Tibial artery (tissue), 4 donors: ENCODE measurements around the gene COG1.
A peak's percentile ranks its signal among the peaks of the same experiment; 100 is the strongest.

Experiments used
- DNase-seq, 2 donors: peaks; one replicate each; pipeline ENCODE4 v3.0.0-alpha.2; 2019
- H3K27ac ChIP-seq, 2 donors: fragments of 200-600 bp; sonication (generic) in 1 of 2; 1 replicate in 1 of 2; 2 replicates in 1 of 2; pipeline ENCODE4 v1.5.1; 2018 to 2019; ENCODE audit warnings: mild to moderate bottlenecking in 1 of 2
- H3K27me3 ChIP-seq, 2 donors: fragments of 200-600 bp; sonication (generic) in 1 of 2; one replicate each; pipeline versions ENCODE4 v1.5.1 to v1.6.0; 2016 to 2019
- H3K36me3 ChIP-seq, 3 donors: fragments of 200-600 bp; sonication (generic) in 2 of 3; one replicate each; pipeline ENCODE4 v1.5.1; 2016 to 2019; ENCODE audit warnings: mild to moderate bottlenecking in 2 of 3
- H3K4me1 ChIP-seq, 4 donors: fragments of 200-600 bp; sonication (generic) in 2 of 4; 1 replicate in 3 of 4; 2 replicates in 1 of 4; pipeline ENCODE4 v1.5.1; 2016 to 2019
- H3K4me3 ChIP-seq, 2 donors: fragments of 200-600 bp; sonication (generic) in 1 of 2; 1 replicate in 1 of 2; 2 replicates in 1 of 2; pipeline ENCODE4 v1.5.1; 2018 to 2019; ENCODE audit warnings: mild to moderate bottlenecking in 2 of 2
- H3K9me3 ChIP-seq, 3 donors: fragments of 200-600 bp; sonication (generic) in 1 of 3; one replicate each; pipeline ENCODE4 v1.5.1; 2016 to 2019
- CTCF ChIP-seq, 2 experiments: fragments of 200-600 bp in 1 of 2; fragments of 450-650 bp in 1 of 2; IDR thresholded peaks; one replicate each; pipeline ENCODE4 v1.5.1; 2017 to 2019; ENCODE audit warnings: antibody characterized with exemption in 2 of 2, mild to moderate bottlenecking in 1 of 2, moderate library complexity in 1 of 2
- intact Hi-C: fragments of 100-400 bp; cut with DNase I; formaldehyde crosslinking; loops from one replicate; pipeline ENCODE4 v1.15.0; 2023; ENCODE audit warnings: low total_unique reads

COG1 gene

GRCh38 chr17:73226556-73227172 lies 33.8 kb downstream of the COG1 start:
- Histone ChIP-seq H3K4me3 (no peak overlapping the region), H3K4me1 (peaks cover 0 to 60% (median 21%) of the 10 kb centered on the region in 4 donors)

DNA sequence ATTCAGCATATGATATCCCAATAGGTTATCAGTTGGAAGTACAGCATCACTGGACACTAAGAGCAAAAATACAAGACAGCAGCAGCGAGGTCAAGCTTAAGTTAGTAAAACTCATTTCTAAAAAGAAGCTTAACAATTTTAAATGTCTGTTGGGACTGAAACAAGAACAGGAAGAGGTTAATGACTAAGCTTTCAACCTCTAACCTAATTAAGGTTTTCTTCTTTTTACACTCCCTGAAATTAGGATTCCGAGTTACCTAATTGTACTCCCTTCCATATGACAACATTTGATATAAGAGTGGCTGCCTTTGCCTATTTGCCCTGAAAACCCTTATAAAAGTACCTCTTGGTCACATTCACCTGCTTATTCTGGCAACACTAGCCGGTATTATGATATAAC lies 34.5 kb downstream of the COG1 start:
- H3K36me3 ChIP-seq, result no peaks in the 10 kb centered on the region
- H3K9me3 ChIP-seq, result no peaks in the 10 kb centered on the region
- intact Hi-C loops, result no loop called here
- H3K27ac ChIP-seq, result no peak overlapping the region
- no peak for TF ChIP-seq CTCF (IDR thresholded peaks at IDR 0.05)
- no peak for DNase-seq
- no peaks in the 10 kb centered on the region for H3K27me3 ChIP-seq
- H3K4me3 ChIP-seq, result no peak overlapping the region
- peaks cover 0 to 60% (median 21%) of the 10 kb centered on the region in 4 donors for H3K4me1 ChIP-seq

More at GRCh38 chr17:73226556-73227172, 33.8 kb downstream of the COG1 start:
- Histone ChIP-seq H3K36me3 (no peaks in the 10 kb centered on the region), H3K27ac (no peak overlapping the region), H3K27me3 (no peaks in the 10 kb centered on the region), H3K9me3 (no peaks in the 10 kb centered on the region)
- TF ChIP-seq CTCF (IDR thresholded peaks at IDR 0.05), result no peak
- no peak for DNase-seq
- intact Hi-C loops, result no loop called here

DNA sequence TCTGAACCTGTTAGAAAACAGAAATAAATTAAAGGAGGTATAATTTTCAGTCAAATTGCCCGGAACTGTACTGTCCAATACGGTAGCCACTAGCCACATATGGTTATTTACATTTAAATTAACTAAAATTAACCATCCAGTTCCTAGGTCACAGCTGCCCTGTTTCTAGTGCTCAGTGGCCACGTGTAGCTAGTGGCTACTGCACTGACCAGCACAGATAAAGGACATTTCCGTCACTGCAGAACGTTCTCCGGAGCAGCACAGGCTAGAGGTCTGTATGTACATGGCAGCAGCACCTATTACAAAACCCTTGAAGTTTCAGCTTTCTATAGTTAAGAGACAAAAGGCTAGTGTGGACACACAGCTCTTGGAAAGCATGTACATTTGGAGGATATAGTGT lies 35.1 kb downstream of the COG1 start:
- Histone ChIP-seq H3K4me1 (peaks cover 0 to 60% (median 21%) of the 10 kb centered on the region in 4 donors), H3K27ac (no peak overlapping the region), H3K36me3 (no peaks in the 10 kb centered on the region), H3K9me3 (no peaks in the 10 kb centered on the region), H3K27me3 (no peaks in the 10 kb centered on the region), H3K4me3 (no peak overlapping the region)
- intact Hi-C loops, result no loop called here
- DNase-seq, result peak in 1 of 2 donors; percentile 27
- no peak for TF ChIP-seq CTCF (IDR thresholded peaks at IDR 0.05)

GRCh38 chr17:73228748-73229236 lies 35.9 kb downstream of the COG1 start:
- no peak for TF ChIP-seq CTCF (IDR thresholded peaks at IDR 0.05)
- intact Hi-C loops, result no loop called here
- Histone ChIP-seq H3K27ac (peak overlapping the region in 1 of 2 donors; percentile 60), H3K4me1 (peaks cover 0 to 69% (median 25%) of the 10 kb centered on the region in 4 donors), H3K36me3 (no peaks in the 10 kb centered on the region), H3K9me3 (no peaks in the 10 kb centered on the region), H3K27me3 (no peaks in the 10 kb centered on the region), H3K4me3 (no peak overlapping the region)
- DNase-seq, result peak; percentile 83 to 86

DNA sequence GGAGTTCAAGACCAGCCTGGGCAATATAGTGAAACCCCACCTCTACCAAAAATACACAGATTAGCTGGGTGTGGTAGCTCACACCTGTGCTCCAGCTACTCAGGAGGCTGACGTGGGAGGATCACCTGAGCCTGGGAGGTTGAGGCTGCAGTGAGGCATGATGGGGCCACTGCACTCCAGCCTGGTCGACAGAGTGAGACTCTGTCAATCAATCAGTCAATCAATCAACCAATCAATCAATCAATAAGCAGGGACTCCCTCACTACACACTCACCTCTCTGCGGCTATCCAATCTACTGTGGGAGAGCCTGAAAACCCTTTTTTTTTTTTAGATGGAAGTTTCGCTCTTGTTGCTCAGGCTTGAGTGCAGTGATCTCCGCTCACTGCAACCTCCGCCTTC lies 37.2 kb downstream of the COG1 start:
- no peak for DNase-seq
- Histone ChIP-seq H3K27me3 (no peaks in the 10 kb centered on the region), H3K9me3 (no peaks in the 10 kb centered on the region), H3K36me3 (no peaks in the 10 kb centered on the region), H3K4me3 (no peak overlapping the region), H3K4me1 (peaks cover 0 to 65% (median 27%) of the 10 kb centered on the region in 4 donors), H3K27ac (no peak overlapping the region)
- TF ChIP-seq CTCF (IDR thresholded peaks at IDR 0.05), result no peak
- intact Hi-C loops, result loop anchor here (5.0 kb wide), 1 partner anchor 33 kb away; no protein-coding TSS in a partner anchor
